NAMALWA (cell line): ENCODE results near the gene UNC5A.

Source experiments
- DNase-seq: peaks from one replicate; pipeline ENCODE4 v3.0.0-alpha.2; 2015; ENCODE audit warnings: low spot score

The UNC5A gene

DNA sequence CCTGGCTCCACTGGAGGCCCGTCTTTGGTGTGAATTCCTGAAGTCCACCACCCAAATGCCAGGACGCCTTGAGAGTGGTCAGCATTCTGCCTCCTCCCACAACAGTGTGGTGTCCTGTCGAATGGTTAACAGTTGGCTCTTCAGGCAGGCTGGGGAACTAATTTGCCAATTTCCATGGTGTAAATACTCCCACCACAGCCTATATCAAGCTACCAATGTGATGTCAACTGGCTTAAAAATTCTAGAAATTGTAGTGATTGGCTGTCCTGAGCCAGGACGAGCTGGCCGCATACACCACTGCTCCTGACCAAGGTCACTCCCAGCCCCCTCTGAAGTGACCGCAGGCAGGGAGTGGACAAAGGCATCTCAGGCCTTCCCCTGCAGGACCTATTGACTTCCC is 11.1 kb downstream of the UNC5A start:
- no peak for DNase-seq

DNA sequence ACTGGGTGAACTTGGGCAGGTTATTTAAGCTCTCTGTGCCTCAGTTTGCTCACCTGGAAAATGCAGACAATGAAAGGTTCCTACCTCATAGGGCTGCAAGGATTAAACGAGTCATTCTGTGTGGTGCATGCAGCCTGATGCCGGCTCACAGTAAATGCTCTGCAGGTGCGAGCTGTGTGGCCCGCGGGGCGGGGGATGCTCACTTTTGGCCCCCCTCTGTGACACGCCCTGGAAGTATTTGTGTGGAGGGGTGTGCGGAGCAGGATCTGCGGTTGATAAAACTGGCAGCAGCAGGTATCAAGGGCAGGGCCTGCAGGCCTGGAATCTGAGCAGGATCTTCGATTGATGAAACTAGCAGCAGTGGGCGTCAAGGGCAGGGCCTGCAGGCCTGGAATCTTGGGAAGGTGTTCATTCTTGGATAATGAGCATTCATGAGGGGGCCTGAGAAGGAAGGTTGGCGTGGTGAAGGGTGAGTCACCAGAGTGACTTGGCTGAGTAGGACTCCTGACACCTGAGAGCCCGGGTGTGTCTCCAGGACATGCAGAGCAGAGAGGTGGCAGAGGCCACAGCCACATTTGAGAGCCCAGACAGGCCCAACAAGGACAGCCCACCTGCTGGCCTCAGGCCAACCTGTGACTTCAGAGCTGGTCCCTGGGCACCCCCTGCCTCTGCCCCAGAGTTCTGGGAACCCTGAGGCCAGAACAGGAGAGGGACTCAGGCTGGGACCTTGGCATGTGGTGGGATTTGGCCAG is 11.9 kb downstream of the UNC5A start:
- no peak for DNase-seq

DNA sequence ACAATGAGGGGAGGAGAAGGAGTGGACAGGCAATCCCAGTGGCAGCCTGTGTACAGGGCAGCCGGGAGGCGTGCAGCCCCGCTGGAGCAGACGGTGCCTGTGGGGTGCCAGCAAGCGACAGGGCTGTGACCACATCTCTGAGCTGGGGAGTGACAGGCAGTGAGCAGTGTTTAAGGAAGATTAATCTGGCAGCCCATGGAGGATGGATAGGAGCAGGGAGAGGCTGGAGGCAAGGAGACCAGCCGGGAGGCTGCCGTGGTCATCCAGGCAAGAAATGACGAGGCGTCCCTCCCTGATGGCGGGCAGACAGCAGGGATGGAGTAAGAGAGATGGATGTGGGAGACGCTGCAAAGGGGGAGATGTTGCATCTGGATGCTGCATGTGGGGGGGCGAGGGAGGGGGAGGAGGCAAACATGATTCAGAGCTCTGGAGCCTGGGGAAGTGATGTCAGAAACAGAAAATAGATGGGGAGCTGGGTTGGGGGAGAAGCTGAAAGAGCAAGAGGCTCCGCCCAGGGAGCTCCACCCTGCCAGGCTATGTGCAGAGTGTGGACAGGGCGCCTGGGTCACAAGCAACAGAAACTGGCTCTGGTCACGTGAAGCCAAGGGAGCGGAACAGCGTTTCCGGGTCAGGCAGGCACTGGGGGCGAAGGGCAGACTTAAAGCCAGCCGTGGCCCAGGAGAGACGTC is 12.6 kb downstream of the UNC5A start:
- no peak for DNase-seq

GRCh38 chr5:176823869-176824412 is 13.6 kb downstream of the UNC5A start:
- DNase-seq, result no peak

DNA sequence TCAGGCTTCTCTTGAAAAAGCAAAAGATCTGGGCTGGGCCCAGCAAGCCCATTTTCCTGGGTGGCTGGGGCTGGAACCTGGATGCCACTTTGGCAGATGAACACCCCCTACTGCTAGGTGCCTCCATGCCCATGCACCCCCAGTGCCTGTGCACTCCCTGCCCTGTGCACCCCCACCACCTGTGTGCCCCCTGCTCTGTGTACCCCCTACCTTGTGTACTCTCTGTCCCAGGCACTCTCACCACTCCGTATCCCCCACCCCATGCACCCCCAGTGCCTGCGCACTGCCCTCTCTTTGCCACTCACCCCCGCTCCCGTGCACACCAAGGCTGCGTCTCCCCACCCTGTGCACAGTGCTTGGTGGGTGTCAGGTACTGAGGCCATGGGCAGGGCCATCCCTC is 14.2 kb downstream of the UNC5A start:
- no peak for DNase-seq

GRCh38 chr5:176825234-176825633 is 14.9 kb downstream of the UNC5A start:
- no peak for DNase-seq

- no peak for DNase-seq
These were observed 15.6 kb downstream of the UNC5A start for GRCh38 chr5:176825957-176826356.

DNA sequence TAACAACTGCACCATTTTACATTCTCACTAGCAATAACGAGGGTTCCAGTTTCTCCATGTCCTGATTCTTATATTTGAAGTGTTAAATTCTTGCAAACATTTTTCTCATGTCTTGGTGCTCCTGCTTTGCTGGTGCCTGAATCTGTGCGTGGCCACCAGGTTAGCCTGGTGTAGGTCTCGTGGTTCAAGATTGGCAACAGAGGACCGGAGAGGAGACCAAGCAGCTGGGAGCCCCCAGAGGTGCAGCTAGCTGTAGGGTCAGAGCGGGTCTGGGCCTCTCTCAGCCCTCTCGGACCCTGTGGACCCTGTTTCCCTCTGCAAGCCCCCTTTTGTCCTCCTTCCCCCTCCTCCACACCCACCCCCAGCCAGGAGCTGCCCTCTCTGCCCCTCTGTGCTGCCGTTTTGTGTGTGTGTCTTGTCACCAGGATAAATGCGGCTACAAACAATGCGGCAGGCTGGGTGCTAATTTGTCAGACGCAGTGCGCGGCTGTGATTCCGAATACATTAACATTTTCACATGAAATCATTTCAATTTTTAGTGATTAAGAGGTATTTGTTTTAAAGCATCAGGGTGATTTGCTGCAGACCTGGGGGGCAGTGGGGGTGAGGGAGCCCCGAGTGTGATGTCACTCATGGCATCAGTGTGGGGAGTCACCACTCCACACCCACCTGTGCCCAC is 17.5 kb downstream of the UNC5A start:
- no peak for DNase-seq

- no peak for DNase-seq
These were observed 19.0 kb downstream of the UNC5A start for GRCh38 chr5:176829320-176829719.

GRCh38 chr5:176830422-176830994 is 20.1 kb downstream of the UNC5A start:
- no peak for DNase-seq

- no peak for DNase-seq
These were observed 20.6 kb downstream of the UNC5A start for GRCh38 chr5:176830995-176831423.

GRCh38 chr5:176831425-176831824 is 21.1 kb downstream of the UNC5A start:
- DNase-seq, result no peak

GRCh38 chr5:176832162-176832561 is 21.8 kb downstream of the UNC5A start:
- DNase-seq, result no peak

DNA sequence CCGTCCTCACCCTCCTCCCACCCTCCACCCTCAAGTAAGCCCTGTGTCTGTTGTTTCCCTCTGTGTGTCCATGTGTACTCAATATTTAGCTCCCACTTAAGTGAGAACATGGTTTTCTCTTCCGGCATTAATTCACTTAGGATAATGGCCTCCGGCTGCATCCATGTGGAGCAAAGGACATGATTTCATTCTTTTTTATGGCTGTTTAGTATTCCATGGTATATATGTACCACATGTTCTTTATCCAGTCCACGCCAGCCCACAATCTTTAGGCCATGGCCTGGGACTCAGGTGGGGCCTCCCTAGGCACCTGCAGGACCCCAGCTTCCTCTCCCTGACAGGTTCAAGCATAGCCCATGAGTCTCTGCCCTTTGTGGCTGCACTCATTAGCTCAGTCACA is 22.9 kb downstream of the UNC5A start:
- no peak for DNase-seq

GRCh38 chr5:176835918-176836317 is 25.6 kb downstream of the UNC5A start:
- no peak for DNase-seq

GRCh38 chr5:176836811-176837706 is 26.7 kb downstream of the UNC5A start:
- no peak for DNase-seq

DNA sequence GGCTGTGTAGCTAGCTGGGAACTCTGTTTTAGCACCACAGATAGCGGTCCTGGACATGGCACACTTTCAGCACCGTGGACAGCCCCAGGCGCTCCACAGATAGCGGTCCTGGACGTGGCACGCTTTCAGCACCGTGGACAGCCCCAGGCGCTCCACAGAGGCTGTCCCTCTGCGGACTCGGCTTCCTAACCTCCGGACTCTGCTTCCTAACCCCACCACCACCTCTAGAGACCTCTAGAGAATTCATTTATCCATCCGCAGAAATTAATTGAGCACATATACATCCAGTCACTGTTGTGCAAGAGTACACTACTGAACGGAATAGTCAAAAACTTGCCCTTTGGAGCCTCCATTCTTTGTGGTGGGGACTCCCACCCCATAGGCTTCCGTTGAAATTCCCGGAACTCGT is 27.4 kb downstream of the UNC5A start:
- DNase-seq, result peak; percentile 61

- DNase-seq, result no peak
These were observed 33.3 kb downstream of the UNC5A start for GRCh38 chr5:176843673-176844072.

GRCh38 chr5:176844281-176844680 is 33.9 kb downstream of the UNC5A start:
- no peak for DNase-seq

- DNase-seq, result no peak
These were observed 34.5 kb downstream of the UNC5A start for GRCh38 chr5:176844706-176845391.

GRCh38 chr5:176845392-176845713 is 35.0 kb downstream of the UNC5A start:
- DNase-seq, result no peak
